PC-9 (cell line): ENCODE measurements around the gene C16orf95. TPM values are rescaled to one million over a fixed set of nuclear protein-coding genes. Genes with fewer than 3 reads are reported as not detected.

Experiments used
- BruUV-seq: library from RNA; stranded (reverse); fragments of 400-500 nt; replicated peaks from 2 replicates; lab custom pipeline; 2021; lab: Mats Ljungman, UMichigan
- CTCF ChIA-PET: fragments of 300-600 bp; sonication (Branson Sonifier 250); formaldehyde crosslinking; loops from one replicate; lab custom pipeline; 2022; ENCODE audit warnings: antibody characterized with exemption; lab: Charles Lee
- POLR2A ChIA-PET: fragments of 300-600 bp; sonication (Branson Sonifier 250); formaldehyde crosslinking; loops from one replicate; lab custom pipeline; 2022; ENCODE audit warnings: antibody characterized with exemption; ENCODE audit not compliant: unreplicated experiment; lab: Charles Lee
- DNase-seq, 2 experiments: peaks; one replicate each; pipeline versions ENCODE4 v3.0.0 to v3.0.0-alpha.2; 2015 to 2022; ENCODE audit warnings: mixed read lengths in 1 of 2
- H2AFZ ChIP-seq: fragments of 200-600 bp; sonication (generic); 2 replicates; pipeline ENCODE4 v1.8.1; 2017; ENCODE audit warnings: antibody characterized with exemption
- H3F3A ChIP-seq: fragments of 200-600 bp; sonication (generic); 2 replicates; pipeline ENCODE4 v1.8.1; 2017; ENCODE audit warnings: antibody characterized with exemption, mild to moderate bottlenecking, low read depth; ENCODE audit not compliant: insufficient read depth
- H3K27ac ChIP-seq: fragments of 200-600 bp; sonication (generic); 2 replicates; pipeline ENCODE4 v1.6.1; 2016; ENCODE audit warnings: mixed run types
- H3K27me3 ChIP-seq: fragments of 200-600 bp; sonication (generic); 2 replicates; pipeline ENCODE4 v1.6.1; 2016; ENCODE audit warnings: low read depth, mixed run types; ENCODE audit not compliant: insufficient read depth
- H3K36me3 ChIP-seq: fragments of 200-600 bp; sonication (generic); 2 replicates; pipeline ENCODE4 v1.6.1; 2016; ENCODE audit warnings: low read depth, mixed run types
- H3K4me1 ChIP-seq: fragments of 200-600 bp; sonication (generic); replicated peaks from 2 replicates; pipeline ENCODE4 v1.6.1; 2016; ENCODE audit warnings: mixed run types; ENCODE audit not compliant: insufficient read depth
- H3K4me2 ChIP-seq: fragments of 200-600 bp; sonication (generic); 2 replicates; pipeline ENCODE4 v1.6.1; 2017; ENCODE audit warnings: mixed run types
- H3K4me3 ChIP-seq: fragments of 200-600 bp; sonication (generic); 2 replicates; pipeline ENCODE4 v1.6.1; 2016; ENCODE audit warnings: mixed run types
- H3K79me2 ChIP-seq: fragments of 200-600 bp; sonication (generic); 2 replicates; pipeline ENCODE4 v1.6.1; 2017; ENCODE audit warnings: low read depth, mixed run types
- H3K9me2 ChIP-seq: fragments of 200-600 bp; sonication (generic); 2 replicates; pipeline ENCODE4 v1.8.1; 2017; ENCODE audit warnings: mild to moderate bottlenecking; ENCODE audit not compliant: insufficient read depth
- H3K9me3 ChIP-seq: fragments of 200-600 bp; sonication (generic); 2 replicates; pipeline ENCODE4 v1.8.1; 2016; ENCODE audit warnings: low read depth; ENCODE audit not compliant: insufficient read depth
- H4K20me1 ChIP-seq: fragments of 200-600 bp; sonication (generic); 2 replicates; pipeline ENCODE4 v1.8.1; 2017; ENCODE audit not compliant: insufficient read depth
- EZH2 ChIP-seq: fragments of 200-600 bp; sonication (generic); IDR thresholded peaks from 2 replicates; pipeline ENCODE4 v1.8.0; 2017; ENCODE audit warnings: antibody characterized with exemption, low read depth
- intact Hi-C: fragments of 100-400 bp; cut with micrococcal nuclease; formaldehyde crosslinking; loops from one replicate; pipeline ENCODE4 v1.10.0; 2022; ENCODE audit not compliant: unreplicated experiment
- total RNA-seq: library from RNA; stranded (reverse); gene quantifications from 2 replicates; pipeline ENCODE4 v1.2.3, GENCODE V29; 2021
- TF ChIP-seq, protein P1 (sequence below): fragments of 200-600 bp; sonication (generic); conservative IDR thresholded peaks from 2 replicates; pipeline ENCODE4 v1.6.1; 2017; ENCODE audit warnings: mixed run types, antibody characterized with exemption, mild to moderate bottlenecking, moderate library complexity

Gene C16orf95
- total RNA-seq, 1 experiment from 2014 or later = 7.5 TPM

DNA sequence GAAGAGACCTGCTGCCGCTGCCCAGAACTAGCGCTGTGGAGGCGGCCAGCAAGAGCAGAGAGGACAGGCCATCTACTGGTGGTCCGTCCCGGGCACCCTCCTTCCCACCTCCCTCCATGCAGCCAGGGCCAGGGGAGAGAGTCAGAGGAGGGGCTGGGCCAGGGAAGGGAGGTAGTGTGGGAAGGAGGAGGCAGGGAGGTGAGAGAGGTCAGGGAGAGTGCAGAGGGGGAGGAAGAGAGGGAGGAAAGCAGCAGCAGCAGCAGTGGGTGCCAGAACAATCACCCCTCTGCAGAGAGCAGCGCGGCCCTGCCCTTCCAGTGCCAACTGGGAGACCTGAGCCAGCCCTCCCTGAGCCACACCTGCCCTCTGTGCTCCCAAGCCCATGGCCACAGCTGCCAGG, 6.6 kb downstream of the C16orf95 start:
- POLR2A ChIA-PET = no interaction called here
- H3K9me2 ChIP-seq = no peaks in the 10 kb centered on the region
- no peak for TF ChIP-seq EZH2
- TF ChIP-seq, protein P1, sequence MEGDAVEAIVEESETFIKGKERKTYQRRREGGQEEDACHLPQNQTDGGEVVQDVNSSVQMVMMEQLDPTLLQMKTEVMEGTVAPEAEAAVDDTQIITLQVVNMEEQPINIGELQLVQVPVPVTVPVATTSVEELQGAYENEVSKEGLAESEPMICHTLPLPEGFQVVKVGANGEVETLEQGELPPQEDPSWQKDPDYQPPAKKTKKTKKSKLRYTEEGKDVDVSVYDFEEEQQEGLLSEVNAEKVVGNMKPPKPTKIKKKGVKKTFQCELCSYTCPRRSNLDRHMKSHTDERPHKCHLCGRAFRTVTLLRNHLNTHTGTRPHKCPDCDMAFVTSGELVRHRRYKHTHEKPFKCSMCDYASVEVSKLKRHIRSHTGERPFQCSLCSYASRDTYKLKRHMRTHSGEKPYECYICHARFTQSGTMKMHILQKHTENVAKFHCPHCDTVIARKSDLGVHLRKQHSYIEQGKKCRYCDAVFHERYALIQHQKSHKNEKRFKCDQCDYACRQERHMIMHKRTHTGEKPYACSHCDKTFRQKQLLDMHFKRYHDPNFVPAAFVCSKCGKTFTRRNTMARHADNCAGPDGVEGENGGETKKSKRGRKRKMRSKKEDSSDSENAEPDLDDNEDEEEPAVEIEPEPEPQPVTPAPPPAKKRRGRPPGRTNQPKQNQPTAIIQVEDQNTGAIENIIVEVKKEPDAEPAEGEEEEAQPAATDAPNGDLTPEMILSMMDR = no peak

DNA sequence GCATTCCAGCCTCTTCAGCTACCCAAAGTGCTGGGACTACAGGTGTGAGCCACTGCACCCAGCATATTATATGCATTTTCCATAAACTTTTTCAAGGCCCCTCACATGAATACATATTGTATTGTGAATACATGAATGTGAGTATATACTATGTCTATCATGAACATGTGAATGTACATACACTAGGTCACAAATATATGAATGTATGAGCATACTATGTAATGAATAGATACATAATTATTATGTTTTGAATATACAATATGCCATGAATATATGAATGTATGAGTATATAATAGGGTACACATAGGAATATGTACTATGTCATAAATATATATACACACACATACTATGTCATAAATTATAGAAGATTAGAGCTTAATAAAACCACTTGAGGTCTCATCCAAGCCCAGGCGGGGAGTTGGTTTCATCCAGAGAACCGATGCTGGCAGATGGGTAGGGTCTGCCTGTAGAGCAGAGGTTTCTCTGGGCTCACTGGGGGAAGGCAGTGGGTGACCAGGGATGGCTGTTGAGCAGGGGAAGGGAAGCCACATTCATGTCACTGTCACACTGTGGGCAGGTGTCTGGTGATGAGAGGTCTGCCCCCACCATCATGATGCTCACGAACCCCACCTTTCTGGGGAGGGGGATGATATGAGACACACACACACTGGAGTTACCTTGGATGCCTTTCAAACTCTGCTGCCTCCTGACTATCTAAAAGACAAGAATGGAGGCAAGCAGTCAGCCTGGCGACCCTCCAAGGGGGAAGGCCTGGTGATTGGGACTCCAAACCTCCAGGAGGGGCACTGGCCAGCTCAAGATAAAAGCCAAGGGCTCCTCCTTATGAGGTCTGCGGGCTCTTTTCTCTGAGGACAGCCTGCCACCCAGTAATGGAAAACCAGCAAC, 7.3 kb downstream of the C16orf95 start:
- Histone ChIP-seq H3K27ac (no peak overlapping the region), H3K4me2 (no peak overlapping the region), H3K36me3 (no peaks in the 10 kb centered on the region), H3F3A (no peaks in the 10 kb centered on the region), H3K79me2 (no peaks in the 10 kb centered on the region), H4K20me1 (no peaks in the 10 kb centered on the region), H3K27me3 (no peaks in the 10 kb centered on the region), H2AFZ (no peak overlapping the region), H3K9me3 (no peaks in the 10 kb centered on the region), H3K4me1 (no peaks in the 10 kb centered on the region), H3K4me3 (no peak overlapping the region), H3K9me2 (no peaks in the 10 kb centered on the region)
- ChIA-PET POLR2A (no interaction called here), CTCF (no interaction called here)
- TF ChIP-seq, protein P1 = no peak
- no peak for TF ChIP-seq EZH2
- BruUV-seq = no TSS peak
- intact Hi-C loops = no loop called here
- no peak for DNase-seq

More for the DNA sequence above, 6.6 kb downstream of the C16orf95 start:
- Histone ChIP-seq H3K4me2 (no peak overlapping the region), H3F3A (no peaks in the 10 kb centered on the region), H3K79me2 (no peaks in the 10 kb centered on the region), H2AFZ (no peak overlapping the region), H4K20me1 (no peaks in the 10 kb centered on the region), H3K27me3 (no peaks in the 10 kb centered on the region), H3K9me3 (no peaks in the 10 kb centered on the region), H3K4me1 (no peaks in the 10 kb centered on the region), H3K36me3 (no peaks in the 10 kb centered on the region), H3K4me3 (no peak overlapping the region), H3K27ac (no peak overlapping the region)
- intact Hi-C loops = no loop called here
- no TSS peak for BruUV-seq
- CTCF ChIA-PET = no interaction called here
- no peak for DNase-seq

DNA sequence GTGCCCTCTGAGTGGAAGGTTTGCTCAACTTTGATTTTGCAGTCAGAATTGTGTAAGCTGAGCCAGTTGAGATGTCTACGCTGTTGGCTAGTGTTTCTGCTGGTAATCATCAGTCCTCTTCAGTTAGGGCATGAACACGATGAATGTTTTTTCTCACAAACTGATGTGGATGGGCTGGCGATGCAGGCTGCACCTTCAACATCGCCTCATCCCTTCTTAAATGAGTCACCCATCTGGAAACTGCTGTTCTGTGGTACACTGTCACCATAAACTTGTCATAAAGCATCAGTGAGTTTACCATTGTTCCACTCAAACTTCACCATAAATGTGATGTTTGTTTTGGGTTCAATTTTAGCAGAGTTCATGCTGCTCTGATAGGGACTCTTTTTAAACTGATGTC, 8.4 kb downstream of the C16orf95 start:
- H3F3A ChIP-seq = no peaks in the 10 kb centered on the region
- no TSS peak for BruUV-seq
- intact Hi-C loops = no loop called here
- H3K9me3 ChIP-seq = no peaks in the 10 kb centered on the region
- H3K79me2 ChIP-seq = no peaks in the 10 kb centered on the region
- H3K9me2 ChIP-seq = no peaks in the 10 kb centered on the region
- no peaks in the 10 kb centered on the region for H3K27me3 ChIP-seq
- no peak for TF ChIP-seq EZH2
- CTCF ChIA-PET = no interaction called here
- H3K4me2 ChIP-seq = no peak overlapping the region
- no peak for DNase-seq
- H3K4me3 ChIP-seq = no peak overlapping the region
- no peaks in the 10 kb centered on the region for H4K20me1 ChIP-seq
- POLR2A ChIA-PET = no interaction called here
- no peaks in the 10 kb centered on the region for H3K36me3 ChIP-seq
- no peaks in the 10 kb centered on the region for H3K4me1 ChIP-seq
- no peak overlapping the region for H2AFZ ChIP-seq
- no peak overlapping the region for H3K27ac ChIP-seq
